HEK293 (cell line): ENCODE data around the gene C19orf25.
A peak's percentile ranks its signal among the peaks of the same experiment; 100 is the strongest.

ENCODE experiments used
- CTCF ChIA-PET: fragments of 350-600 bp; formaldehyde crosslinking; extraction: SDS; loops from one replicate; lab custom pipeline; 2021; ENCODE audit warnings: antibody characterized with exemption; lab: Yijun Ruan, JAX
- POLR2A ChIA-PET: fragments of 300-600 bp; formaldehyde crosslinking; extraction: SDS; loops from one replicate; lab custom pipeline; 2020; ENCODE audit warnings: antibody characterized with exemption, inconsistent platforms; lab: Yijun Ruan, JAX
- H3K27ac ChIP-seq: fragments of 200-500 bp; sonication (Bioruptor generic); 2 replicates; pipeline ENCODE4 v1.5.1; 2014; ENCODE audit warnings: low read depth, low read length, control low read depth, inconsistent platforms; ENCODE audit errors: extremely low read depth
- H3K36me3 ChIP-seq, 2 experiments: fragments of 200-500 bp in 1 of 2; sonication (Bioruptor generic) in 1 of 2; 1 replicate in 1 of 2; 2 replicates in 1 of 2; pipeline ENCODE4 v1.5.1; 2014 to 2017; ENCODE audit warnings: inconsistent platforms in 2 of 2, low read length in 2 of 2; ENCODE audit not compliant: control insufficient read depth in 2 of 2, insufficient read depth in 1 of 2
- H3K4me1 ChIP-seq: fragments of 200-500 bp; sonication (Bioruptor generic); 2 replicates; pipeline ENCODE4 v1.5.1; 2014; ENCODE audit warnings: mild to moderate bottlenecking, low read length, inconsistent platforms; ENCODE audit not compliant: control insufficient read depth, insufficient read depth
- H3K4me3 ChIP-seq: 2 replicates; pipeline ENCODE4 v1.5.1; 2011; ENCODE audit warnings: low read depth, mild to moderate bottlenecking, control low read depth, low read length, moderate library complexity
- H3K9me3 ChIP-seq: fragments of 200-500 bp; sonication (Bioruptor generic); 2 replicates; pipeline ENCODE4 v1.5.1; 2014; ENCODE audit warnings: low read depth, low read length, inconsistent platforms; ENCODE audit not compliant: control insufficient read depth, insufficient read depth
- EGR2 ChIP-seq: fragments of 450-650 bp; formaldehyde crosslinking; IDR thresholded peaks from 2 replicates; pipeline ENCODE4 v1.5.1; 2016; ENCODE audit warnings: low read depth, missing biosample characterization, missing genetic modification characterization
- SP7 ChIP-seq: fragments of 450-650 bp; formaldehyde crosslinking; IDR thresholded peaks from 2 replicates; pipeline ENCODE4 v1.5.1; 2016; ENCODE audit warnings: missing biosample characterization, missing genetic modification characterization
- ZNF248 ChIP-seq: fragments of 450-650 bp; formaldehyde crosslinking; IDR thresholded peaks from 2 replicates; pipeline ENCODE4 v1.5.1; 2017; ENCODE audit warnings: missing biosample characterization, missing genetic modification characterization
- ZNF266 ChIP-seq: fragments of 450-650 bp; formaldehyde crosslinking; IDR thresholded peaks from 2 replicates; pipeline ENCODE4 v1.5.1; 2016; ENCODE audit warnings: missing biosample characterization, missing genetic modification characterization, low read depth
- ZNF280C ChIP-seq: fragments of 450-650 bp; formaldehyde crosslinking; IDR thresholded peaks from 2 replicates; pipeline ENCODE4 v1.5.1; 2016; ENCODE audit warnings: missing biosample characterization, missing genetic modification characterization
- ZNF341 ChIP-seq: fragments of 450-650 bp; formaldehyde crosslinking; IDR thresholded peaks from 2 replicates; pipeline ENCODE4; 2016; ENCODE audit warnings: low read depth, missing biosample characterization, missing genetic modification characterization
- ZNF354C ChIP-seq: fragments of 450-650 bp; formaldehyde crosslinking; IDR thresholded peaks from 2 replicates; pipeline ENCODE4 v1.5.1; 2016; ENCODE audit warnings: missing biosample characterization, missing genetic modification characterization, low read depth, borderline replicate concordance
- ZNF558 ChIP-seq: fragments of 450-650 bp; formaldehyde crosslinking; IDR thresholded peaks from 2 replicates; pipeline ENCODE4 v1.5.1; 2016; ENCODE audit warnings: missing biosample characterization, missing genetic modification characterization
- ZNF561 ChIP-seq: fragments of 450-650 bp; IDR thresholded peaks from 2 replicates; pipeline ENCODE4 v1.5.1; 2018; ENCODE audit warnings: missing biosample characterization, missing genetic modification characterization, borderline replicate concordance
- ZNF580 ChIP-seq: fragments of 450-650 bp; formaldehyde crosslinking; IDR thresholded peaks from 2 replicates; pipeline ENCODE4 v1.5.1; 2016; ENCODE audit warnings: missing biosample characterization, missing genetic modification characterization
- ZNF623 ChIP-seq: fragments of 450-650 bp; formaldehyde crosslinking; IDR thresholded peaks from 2 replicates; pipeline ENCODE4 v1.5.1; 2016; ENCODE audit warnings: missing biosample characterization, missing genetic modification characterization
- ZNF654 ChIP-seq: fragments of 450-650 bp; formaldehyde crosslinking; IDR thresholded peaks from 2 replicates; pipeline ENCODE4 v1.5.1; 2016; ENCODE audit warnings: low read depth, missing biosample characterization, missing genetic modification characterization
- ZNF664 ChIP-seq: fragments of 450-650 bp; formaldehyde crosslinking; IDR thresholded peaks from 2 replicates; pipeline ENCODE4 v1.5.1; 2016; ENCODE audit warnings: missing biosample characterization, missing genetic modification characterization
- ZSCAN30 ChIP-seq: fragments of 450-650 bp; IDR thresholded peaks from 2 replicates; pipeline ENCODE4 v1.5.1; 2018; ENCODE audit warnings: missing biosample characterization, mild to moderate bottlenecking, missing genetic modification characterization, moderate library complexity
- TF ChIP-seq, protein P1 (sequence below): fragments of 450-650 bp; formaldehyde crosslinking; IDR thresholded peaks from 2 replicates; pipeline ENCODE4 v1.5.1; 2016; ENCODE audit warnings: missing biosample characterization, missing genetic modification characterization
- TF ChIP-seq, protein P2 (sequence below): fragments of 450-650 bp; formaldehyde crosslinking; IDR thresholded peaks from 2 replicates; pipeline ENCODE4 v1.5.1; 2016; ENCODE audit warnings: missing biosample characterization, missing genetic modification characterization

Gene C19orf25

GRCh38 chr19:1461862-1462261 lies 17.2 kb downstream of the C19orf25 start:
- CTCF ChIA-PET, result no interaction called here
- POLR2A ChIA-PET, result interaction anchor here (0.7 kb wide), 1 partner anchor 131 kb away, joined by 7 read pairs; no protein-coding TSS in a partner anchor

GRCh38 chr19:1460033-1460995 lies 18.7 kb downstream of the C19orf25 start:
- TF ChIP-seq, protein P1, sequence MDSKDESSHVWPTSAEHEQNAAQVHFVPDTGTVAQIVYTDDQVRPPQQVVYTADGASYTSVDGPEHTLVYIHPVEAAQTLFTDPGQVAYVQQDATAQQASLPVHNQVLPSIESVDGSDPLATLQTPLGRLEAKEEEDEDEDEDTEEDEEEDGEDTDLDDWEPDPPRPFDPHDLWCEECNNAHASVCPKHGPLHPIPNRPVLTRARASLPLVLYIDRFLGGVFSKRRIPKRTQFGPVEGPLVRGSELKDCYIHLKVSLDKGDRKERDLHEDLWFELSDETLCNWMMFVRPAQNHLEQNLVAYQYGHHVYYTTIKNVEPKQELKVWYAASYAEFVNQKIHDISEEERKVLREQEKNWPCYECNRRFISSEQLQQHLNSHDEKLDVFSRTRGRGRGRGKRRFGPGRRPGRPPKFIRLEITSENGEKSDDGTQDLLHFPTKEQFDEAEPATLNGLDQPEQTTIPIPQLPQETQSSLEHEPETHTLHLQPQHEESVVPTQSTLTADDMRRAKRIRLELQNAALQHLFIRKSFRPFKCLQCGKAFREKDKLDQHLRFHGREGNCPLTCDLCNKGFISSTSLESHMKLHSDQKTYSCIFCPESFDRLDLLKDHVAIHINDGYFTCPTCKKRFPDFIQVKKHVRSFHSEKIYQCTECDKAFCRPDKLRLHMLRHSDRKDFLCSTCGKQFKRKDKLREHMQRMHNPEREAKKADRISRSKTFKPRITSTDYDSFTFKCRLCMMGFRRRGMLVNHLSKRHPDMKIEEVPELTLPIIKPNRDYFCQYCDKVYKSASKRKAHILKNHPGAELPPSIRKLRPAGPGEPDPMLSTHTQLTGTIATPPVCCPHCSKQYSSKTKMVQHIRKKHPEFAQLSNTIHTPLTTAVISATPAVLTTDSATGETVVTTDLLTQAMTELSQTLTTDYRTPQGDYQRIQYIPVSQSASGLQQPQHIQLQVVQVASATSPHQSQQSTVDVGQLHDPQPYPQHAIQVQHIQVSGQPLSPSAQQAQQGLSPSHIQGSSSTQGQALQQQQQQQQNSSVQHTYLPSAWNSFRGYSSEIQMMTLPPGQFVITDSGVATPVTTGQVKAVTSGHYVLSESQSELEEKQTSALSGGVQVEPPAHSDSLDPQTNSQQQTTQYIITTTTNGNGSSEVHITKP (tag by site-specific recombination), result no peak
- TF ChIP-seq, protein P2, sequence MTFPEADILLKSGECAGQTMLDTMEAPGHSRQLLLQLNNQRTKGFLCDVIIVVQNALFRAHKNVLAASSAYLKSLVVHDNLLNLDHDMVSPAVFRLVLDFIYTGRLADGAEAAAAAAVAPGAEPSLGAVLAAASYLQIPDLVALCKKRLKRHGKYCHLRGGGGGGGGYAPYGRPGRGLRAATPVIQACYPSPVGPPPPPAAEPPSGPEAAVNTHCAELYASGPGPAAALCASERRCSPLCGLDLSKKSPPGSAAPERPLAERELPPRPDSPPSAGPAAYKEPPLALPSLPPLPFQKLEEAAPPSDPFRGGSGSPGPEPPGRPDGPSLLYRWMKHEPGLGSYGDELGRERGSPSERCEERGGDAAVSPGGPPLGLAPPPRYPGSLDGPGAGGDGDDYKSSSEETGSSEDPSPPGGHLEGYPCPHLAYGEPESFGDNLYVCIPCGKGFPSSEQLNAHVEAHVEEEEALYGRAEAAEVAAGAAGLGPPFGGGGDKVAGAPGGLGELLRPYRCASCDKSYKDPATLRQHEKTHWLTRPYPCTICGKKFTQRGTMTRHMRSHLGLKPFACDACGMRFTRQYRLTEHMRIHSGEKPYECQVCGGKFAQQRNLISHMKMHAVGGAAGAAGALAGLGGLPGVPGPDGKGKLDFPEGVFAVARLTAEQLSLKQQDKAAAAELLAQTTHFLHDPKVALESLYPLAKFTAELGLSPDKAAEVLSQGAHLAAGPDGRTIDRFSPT (tag by site-specific recombination), result peak; percentile 93
- TF ChIP-seq, all 188 proteins: peak for 1
- H3K36me3 ChIP-seq, result peaks cover 0 to 20% of the 10 kb centered on the region in 2 experiments; a peak in 1 of 3 replicates
- H3K4me1 ChIP-seq, result no peaks in the 10 kb centered on the region
- CTCF ChIA-PET, result interaction anchor here (0.6 kb wide), 1 partner anchor 212 kb away, joined by 4 read pairs; no protein-coding TSS in a partner anchor
- no peaks in the 10 kb centered on the region for H3K9me3 ChIP-seq
- H3K27ac ChIP-seq, result no peak overlapping the region
- POLR2A ChIA-PET, result no interaction called here
- H3K4me3 ChIP-seq, result no peak overlapping the region

More at GRCh38 chr19:1461862-1462261, 17.2 kb downstream of the C19orf25 start:
- Histone ChIP-seq H3K9me3 (no peaks in the 10 kb centered on the region), H3K36me3 (peaks cover 0 to 25% of the 10 kb centered on the region in 2 experiments; a peak in 1 of 3 replicates), H3K27ac (no peak overlapping the region), H3K4me1 (no peaks in the 10 kb centered on the region), H3K4me3 (no peak overlapping the region)
- no peak for TF ChIP-seq ZNF266 (tag by site-specific recombination)

DNA sequence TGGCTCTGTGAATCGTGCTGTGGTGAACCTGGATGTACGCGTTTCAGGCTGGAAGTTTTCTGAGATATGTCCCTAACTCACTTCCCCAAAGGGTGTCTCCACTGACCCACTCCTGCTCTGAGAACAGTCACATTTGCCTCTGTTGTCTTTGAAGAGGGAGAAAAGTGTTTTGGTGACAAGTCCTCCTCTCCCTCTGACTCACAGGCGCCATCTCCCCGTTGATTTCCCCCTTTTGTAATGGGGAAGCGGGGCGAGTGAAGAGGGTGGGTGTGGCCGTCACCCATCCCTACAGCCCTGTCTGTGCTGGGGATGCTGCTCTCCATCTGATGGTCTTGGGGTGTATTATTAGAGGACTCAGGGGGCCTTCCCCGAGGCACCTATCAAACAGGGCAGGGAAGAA lies 19.5 kb downstream of the C19orf25 start:
- H3K4me1 ChIP-seq, result no peaks in the 10 kb centered on the region
- no peak for TF ChIP-seq SP7 (tag by site-specific recombination)
- TF ChIP-seq ZNF664, result 0 out of 2 replicates have a peak, but pooled peaks have one; percentile 61
- TF ChIP-seq, all 188 proteins: peak for 1
- no peak overlapping the region for H3K27ac ChIP-seq
- CTCF ChIA-PET, result no interaction called here
- H3K9me3 ChIP-seq, result no peaks in the 10 kb centered on the region
- POLR2A ChIA-PET, result interaction anchor here (1.3 kb wide), 1 partner anchor 12 kb away, joined by 4 read pairs; no protein-coding TSS in a partner anchor
- peaks cover 0 to 16% of the 10 kb centered on the region in 2 experiments; a peak in 1 of 3 replicates for H3K36me3 ChIP-seq
- H3K4me3 ChIP-seq, result no peak overlapping the region

GRCh38 chr19:1457892-1458291 lies 21.1 kb downstream of the C19orf25 start:
- no peak overlapping the region for H3K27ac ChIP-seq
- H3K4me3 ChIP-seq, result no peak overlapping the region
- no peaks in the 10 kb centered on the region for H3K9me3 ChIP-seq
- H3K4me1 ChIP-seq, result no peaks in the 10 kb centered on the region
- ChIA-PET CTCF (interaction anchor here (0.6 to 1.4 kb wide), 3 partner anchors 8 to 180 kb away, joined by 3 to 5 read pairs (median 4); no protein-coding TSS in a partner anchor), POLR2A (interaction anchor here (0.6 to 1.4 kb wide), 4 partner anchors 11 to 189 kb away, joined by 3 to 6 read pairs (median 4); partner anchors contain the start of gene CIRBP)
- peaks cover 0 to 16% of the 10 kb centered on the region in 2 experiments; a peak in 1 of 3 replicates for H3K36me3 ChIP-seq
- TF ChIP-seq ZNF558 (tag by site-specific recombination) (no peak), ZNF341 (tag by site-specific recombination) (no peak), ZNF580 (tag by site-specific recombination) (no peak), ZNF623 (no peak), ZNF354C (no peak), EGR2 (tag by site-specific recombination) (no peak), ZNF248 (no peak), ZNF280C (no peak), ZSCAN30 (tag by site-specific recombination) (no peak), ZNF654 (no peak), ZNF561 (tag by site-specific recombination) (no peak)
